Measurements from ENCODE around the gene KRTAP10-1.

KRTAP10-1 gene

GRCh38 chr21:44579833-44580144 is 39.8 kb upstream of the KRTAP10-1 start:
- Histone ChIP-seq H3K4me2 (ENCODE audit: insufficient read depth, low read length) (no peak overlapping the region), H3K9ac (ENCODE audit: low read depth, low read length) (no peak overlapping the region), H3K4me3 (ENCODE audit: low read depth in 1 of 2, low read length in 2 of 2) (no peak overlapping the region), H2AFZ (ENCODE audit: low read depth, low read length) (no peak overlapping the region), H3K36me3 (ENCODE audit: insufficient read depth, low read length) (no peaks in the 10 kb centered on the region), H3K27me3 (ENCODE audit: insufficient read depth, low read length, poor library complexity) (no peaks in the 10 kb centered on the region), H3K79me2 (ENCODE audit: insufficient read depth, low read length) (no peaks in the 10 kb centered on the region), H3K9me3 (ENCODE audit: insufficient read depth, low read length, severe bottlenecking) (peaks cover 9% of the 10 kb centered on the region), H4K20me1 (ENCODE audit: insufficient read depth, low read length) (no peaks in the 10 kb centered on the region), H3K4me1 (ENCODE audit: insufficient read depth, low read length) (no peaks in the 10 kb centered on the region), H3K27ac (ENCODE audit: low read length) (no peak overlapping the region)
- DNase-seq (no peak), ATAC-seq (ENCODE audit: insufficient read depth, low read depth) (no peak)
- TF ChIP-seq EZH2 (IDR thresholded peaks at IDR 0.05; ENCODE audit: borderline replicate concordance, low read depth, low read length, severe bottlenecking) (no peak), CTCF (IDR thresholded peaks at IDR 0.05; ENCODE audit: borderline replicate concordance, extremely low read depth, low read length, poor library complexity, severe bottlenecking) (no peak)

GRCh38 chr21:44579056-44579832 is 39.2 kb upstream of the KRTAP10-1 start:
- no peak for ATAC-seq (ENCODE audit: insufficient read depth, low read depth)
- no peak for DNase-seq
- Histone ChIP-seq H3K4me3 (ENCODE audit: low read depth in 1 of 2, low read length in 2 of 2) (no peak overlapping the region), H2AFZ (ENCODE audit: low read depth, low read length) (no peak overlapping the region), H3K27ac (ENCODE audit: low read length) (no peak overlapping the region), H4K20me1 (ENCODE audit: insufficient read depth, low read length) (no peaks in the 10 kb centered on the region), H3K4me1 (ENCODE audit: insufficient read depth, low read length) (no peaks in the 10 kb centered on the region), H3K79me2 (ENCODE audit: insufficient read depth, low read length) (no peaks in the 10 kb centered on the region), H3K27me3 (ENCODE audit: insufficient read depth, low read length, poor library complexity) (no peaks in the 10 kb centered on the region), H3K9me3 (ENCODE audit: insufficient read depth, low read length, severe bottlenecking) (peaks cover 9% of the 10 kb centered on the region), H3K9ac (ENCODE audit: low read depth, low read length) (no peak overlapping the region), H3K4me2 (ENCODE audit: insufficient read depth, low read length) (no peak overlapping the region), H3K36me3 (ENCODE audit: insufficient read depth, low read length) (no peaks in the 10 kb centered on the region)
- TF ChIP-seq CTCF (IDR thresholded peaks at IDR 0.05; ENCODE audit: borderline replicate concordance, extremely low read depth, low read length, poor library complexity, severe bottlenecking) (no peak), EZH2 (IDR thresholded peaks at IDR 0.05; ENCODE audit: borderline replicate concordance, low read depth, low read length, severe bottlenecking) (no peak)

GRCh38 chr21:44578371-44579055 is 38.5 kb upstream of the KRTAP10-1 start:
- no peaks in the 10 kb centered on the region for H3K27me3 ChIP-seq (ENCODE audit: insufficient read depth, low read length, poor library complexity)
- H3K4me1 ChIP-seq (ENCODE audit: insufficient read depth, low read length) = no peaks in the 10 kb centered on the region
- DNase-seq (no peak), ATAC-seq (ENCODE audit: insufficient read depth, low read depth) (no peak)
- H3K4me2 ChIP-seq (ENCODE audit: insufficient read depth, low read length) = no peak overlapping the region
- H2AFZ ChIP-seq (ENCODE audit: low read depth, low read length) = no peak overlapping the region
- no peak overlapping the region for H3K9ac ChIP-seq (ENCODE audit: low read depth, low read length)
- TF ChIP-seq EZH2 (IDR thresholded peaks at IDR 0.05; ENCODE audit: borderline replicate concordance, low read depth, low read length, severe bottlenecking) (no peak), CTCF (IDR thresholded peaks at IDR 0.05; ENCODE audit: borderline replicate concordance, extremely low read depth, low read length, poor library complexity, severe bottlenecking) (no peak)
- H3K9me3 ChIP-seq (ENCODE audit: insufficient read depth, low read length, severe bottlenecking) = peaks cover 9% of the 10 kb centered on the region
- H4K20me1 ChIP-seq (ENCODE audit: insufficient read depth, low read length) = no peaks in the 10 kb centered on the region
- H3K27ac ChIP-seq (ENCODE audit: low read length) = no peak overlapping the region
- H3K4me3 ChIP-seq (ENCODE audit: low read depth in 1 of 2, low read length in 2 of 2) = no peak overlapping the region
- H3K36me3 ChIP-seq (ENCODE audit: insufficient read depth, low read length) = no peaks in the 10 kb centered on the region
- H3K79me2 ChIP-seq (ENCODE audit: insufficient read depth, low read length) = no peaks in the 10 kb centered on the region

Data from DND-41 (cell line).